WTC11 (cell line): ENCODE results near the gene AKT2.

Experiments
- CREM ChIP-seq: sonication (generic); formaldehyde crosslinking; IDR thresholded peaks from 2 replicates; pipeline ENCODE4 v1.8.1; 2022; ENCODE audit warnings: mild to moderate bottlenecking, missing genetic modification reagents, moderate library complexity
- CTCF ChIP-seq: fragments of 200-600 bp; IDR thresholded peaks from 2 replicates; pipeline ENCODE4 v1.8.0; 2022; ENCODE audit warnings: antibody characterized with exemption
- NR2C2 ChIP-seq: sonication (generic); formaldehyde crosslinking; IDR thresholded peaks from 2 replicates; pipeline ENCODE4 v1.8.0; 2022; ENCODE audit warnings: mild to moderate bottlenecking, missing genetic modification reagents
- NR3C1 ChIP-seq: sonication (generic); formaldehyde crosslinking; conservative IDR thresholded peaks from 2 replicates; pipeline ENCODE4 v1.8.1; 2023; ENCODE audit warnings: low read depth, mild to moderate bottlenecking, missing genetic modification reagents
- PRRX2 ChIP-seq: fragments of 250-450 bp; sonication (Bioruptor Pico); IDR thresholded peaks from 2 replicates; pipeline ENCODE4 v1.8.0; 2021; ENCODE audit warnings: mild to moderate bottlenecking

- no peak for TF ChIP-seq CTCF
- no peak for TF ChIP-seq PRRX2 (CRISPR knock-in tag)
- TF ChIP-seq NR3C1 = no peak
- no peak for TF ChIP-seq NR2C2 (CRISPR knock-in tag)
- TF ChIP-seq CREM = no peak
Measured at GRCh38 chr19:40284251-40284500, 969 bp downstream of the AKT2 start.
